Activated effector memory CD4-positive, alpha-beta T cell treated with Interleukin-2 at 50 U/mL for 16 hours (primary cell): ENCODE measurements around the gene ASXL3.

Experiments
- DNase-seq: peaks from one replicate; pipeline ENCODE4 v3.0.0-alpha.2; 2020

The ASXL3 gene

DNA sequence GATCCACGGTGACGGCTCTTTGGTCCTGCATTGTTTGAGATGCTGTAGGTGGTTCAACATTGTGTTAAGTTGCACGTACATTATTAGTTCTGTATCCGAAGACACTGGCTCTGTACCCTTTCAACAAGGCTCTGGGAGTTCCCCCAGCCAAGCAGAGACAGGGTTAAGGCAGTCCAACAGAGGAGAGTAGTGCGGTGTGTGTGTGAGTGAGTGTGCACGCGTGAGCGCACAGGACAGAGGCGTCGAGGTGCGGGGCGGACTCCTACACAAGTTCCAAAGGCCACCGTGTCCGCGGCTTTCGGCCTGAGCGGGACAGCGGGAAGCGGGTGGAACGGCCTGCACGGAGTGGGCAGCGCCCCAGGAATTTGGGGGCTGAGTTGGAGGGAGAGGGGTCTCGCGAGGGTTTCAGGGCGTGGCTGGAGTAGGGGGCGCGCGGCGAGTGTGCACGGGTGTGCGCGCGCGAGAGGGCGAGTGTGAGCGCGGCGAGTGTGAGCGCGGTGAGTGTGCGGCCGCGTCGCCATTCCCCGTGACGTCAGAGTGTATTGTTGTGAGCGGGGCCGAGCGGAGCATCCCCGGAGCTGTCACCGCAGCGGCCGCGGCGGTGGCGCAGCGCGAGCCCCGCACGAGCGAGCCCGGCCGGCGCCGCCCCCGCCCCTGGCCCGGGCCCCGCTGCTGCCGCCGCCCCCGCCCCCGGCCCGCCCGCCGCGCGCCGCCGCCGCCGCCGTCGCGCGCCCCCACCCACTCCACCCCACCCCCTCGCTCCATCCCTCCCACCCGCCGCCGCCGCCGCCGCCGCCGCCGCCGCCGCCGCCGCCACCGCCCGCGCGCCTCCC is at the start of gene ASXL3:
Gene ASXL3 (plus strand): TSS at position 535 of the 833 bp plus-strand sequence. CDS start 413 bp downstream, outside the sequence.
- DNase-seq, result no peak

DNA sequence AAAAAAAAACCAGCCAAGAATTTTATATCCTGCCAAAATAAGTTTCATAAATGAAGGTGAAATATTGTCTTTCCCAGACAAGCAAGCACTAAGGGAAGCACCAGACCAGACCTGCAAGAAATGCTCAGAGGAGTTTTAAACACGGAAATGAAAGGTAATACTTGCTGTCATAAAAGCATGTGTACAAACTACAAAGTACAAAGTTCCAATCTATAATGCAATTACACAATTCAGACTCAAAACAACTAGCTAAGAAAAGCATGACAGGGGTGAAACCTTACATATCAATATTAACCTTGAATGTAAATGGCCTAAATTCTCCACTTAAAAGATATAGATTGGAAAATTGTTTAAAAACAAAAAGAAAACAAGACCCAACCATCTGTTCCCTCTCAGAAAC is 45.0 kb upstream of the ASXL3 start:
- no peak for DNase-seq

DNA sequence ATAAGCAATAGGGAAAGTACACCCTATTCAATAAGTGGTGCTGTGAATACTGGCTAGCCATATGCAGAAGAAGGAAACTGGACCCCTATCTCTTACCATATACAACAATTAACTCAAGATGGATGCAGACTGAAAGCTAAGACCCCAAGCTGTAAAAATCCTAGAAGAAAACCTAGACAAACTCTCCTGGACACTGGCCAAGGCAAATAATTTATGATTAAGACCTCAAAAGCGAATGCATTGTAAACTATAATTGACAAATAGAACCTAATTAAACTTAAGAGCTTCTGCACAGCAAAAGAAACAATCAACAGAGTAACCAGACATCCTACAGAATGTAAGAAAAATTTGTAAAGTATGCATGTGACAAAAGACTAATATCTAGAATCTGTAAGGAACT is 41.1 kb upstream of the ASXL3 start:
- DNase-seq, result no peak

DNA sequence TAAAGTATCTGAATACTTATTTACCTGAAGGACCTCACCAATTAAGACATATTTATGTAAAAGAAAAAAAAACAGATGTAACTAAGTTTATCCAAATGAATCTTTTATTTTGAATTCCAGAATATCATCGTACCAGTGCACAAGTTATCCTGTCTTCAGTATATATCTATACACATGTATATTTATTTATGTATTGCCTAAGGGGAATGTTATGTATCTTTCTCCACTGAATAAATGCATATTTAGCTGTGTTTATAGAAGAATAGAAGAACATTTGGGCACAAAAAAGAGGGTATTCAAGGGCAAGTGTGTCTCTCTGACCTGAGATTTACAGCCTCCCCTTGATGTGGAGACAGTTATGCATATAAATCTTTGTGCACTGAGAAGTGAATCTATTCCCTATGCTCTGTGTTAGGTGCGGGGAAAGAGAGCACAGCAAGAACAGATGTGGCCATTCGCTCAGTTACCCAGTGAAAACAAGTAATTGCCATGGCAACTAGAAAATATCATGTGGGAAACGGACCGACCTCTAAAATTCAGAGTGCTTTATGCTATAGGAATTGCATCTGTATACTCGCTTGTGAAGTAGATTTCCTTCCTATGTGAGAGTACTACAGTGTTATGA is 39.5 kb upstream of the ASXL3 start:
- no peak for DNase-seq

DNA sequence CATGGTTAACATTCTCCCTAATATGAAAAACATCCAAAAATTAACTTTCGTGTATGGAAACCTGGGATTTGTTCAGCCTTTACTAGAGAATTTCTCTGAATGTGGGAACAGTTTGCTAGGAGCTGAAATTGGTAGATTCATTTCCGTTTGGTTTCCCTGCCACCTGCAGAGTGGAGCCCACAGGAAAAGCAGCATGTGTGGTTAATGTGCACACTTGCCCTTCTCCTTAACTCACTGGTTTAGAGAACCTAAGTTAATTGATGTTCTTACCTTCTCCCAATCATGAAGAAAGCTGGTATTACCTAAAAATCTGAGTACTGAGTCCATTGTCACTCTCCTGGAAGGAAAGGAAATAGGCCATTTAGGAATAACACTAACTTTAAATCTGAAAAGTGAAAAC is 37.6 kb upstream of the ASXL3 start:
- no peak for DNase-seq

DNA sequence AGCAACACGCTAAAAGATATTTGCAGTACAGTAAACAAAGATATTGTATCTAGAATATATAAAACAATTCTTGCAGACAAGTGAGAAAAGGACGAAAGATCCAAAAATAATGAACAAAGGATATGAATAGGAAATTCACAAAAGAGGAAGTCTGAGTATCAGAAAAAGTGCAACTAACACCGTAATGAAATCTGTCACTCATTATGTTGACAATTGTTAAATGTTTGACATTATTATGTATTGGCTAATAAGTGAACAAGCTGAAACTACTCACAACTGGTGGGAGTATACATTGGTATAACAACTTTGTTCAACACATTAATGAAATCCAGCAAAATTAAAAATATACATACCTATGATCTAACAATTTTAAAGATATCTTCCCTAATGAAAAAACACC is 36.7 kb upstream of the ASXL3 start:
- no peak for DNase-seq

DNA sequence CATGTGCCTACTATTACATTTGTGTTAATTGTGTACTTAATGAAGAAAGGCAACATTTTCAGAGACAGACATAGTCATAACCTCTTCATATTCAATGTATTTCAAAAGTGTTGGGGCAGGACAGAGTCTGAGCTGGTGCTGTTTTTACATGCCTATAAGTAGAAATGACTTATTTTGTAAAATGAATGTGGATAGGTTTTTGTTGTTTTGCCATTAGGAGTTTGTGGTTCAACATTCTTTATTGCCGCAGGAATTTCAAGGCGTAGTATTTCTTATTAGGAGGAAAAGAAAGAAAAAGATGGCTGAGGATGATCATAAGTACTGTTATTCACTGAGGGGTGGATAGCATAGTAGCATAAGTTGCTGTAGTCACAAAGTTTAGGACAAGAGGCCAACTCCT is 21.2 kb upstream of the ASXL3 start:
- DNase-seq, result no peak

DNA sequence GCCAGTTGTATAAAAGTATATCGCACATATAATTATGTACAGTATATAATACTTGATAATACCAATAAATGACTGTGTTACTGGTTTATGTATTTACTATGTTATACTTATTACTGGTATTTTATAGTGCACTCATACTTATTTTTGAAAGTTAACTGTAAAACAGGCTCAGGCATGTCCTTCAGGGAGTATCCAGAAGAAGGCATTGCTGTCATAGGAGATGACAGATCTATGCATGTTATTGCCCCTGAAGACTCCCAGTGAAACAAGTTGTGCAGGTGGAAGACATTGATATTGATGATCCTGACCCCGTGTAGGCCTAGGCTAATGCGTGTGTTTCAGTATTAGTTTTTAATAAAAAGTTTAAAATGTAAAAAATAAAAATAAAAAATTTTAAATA is 20.3 kb upstream of the ASXL3 start:
- DNase-seq, result no peak

DNA sequence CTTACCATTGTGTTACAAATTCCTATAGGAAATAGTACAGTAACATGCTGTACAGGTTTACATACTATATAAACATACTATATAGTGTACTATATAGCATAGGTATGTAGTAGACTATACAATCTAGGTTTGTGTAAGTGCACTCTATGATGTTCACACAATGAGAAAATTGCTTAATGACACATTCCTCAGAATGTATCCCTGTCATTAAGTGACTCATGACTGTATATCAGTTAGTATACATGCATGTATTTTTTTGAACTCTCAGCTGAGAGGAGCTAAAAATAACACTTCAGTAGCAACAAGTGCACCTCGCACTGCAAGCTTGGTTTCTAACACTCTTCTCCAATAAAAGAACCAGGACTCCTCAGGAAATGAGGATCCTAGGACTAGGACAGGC is 19.5 kb upstream of the ASXL3 start:
- no peak for DNase-seq

DNA sequence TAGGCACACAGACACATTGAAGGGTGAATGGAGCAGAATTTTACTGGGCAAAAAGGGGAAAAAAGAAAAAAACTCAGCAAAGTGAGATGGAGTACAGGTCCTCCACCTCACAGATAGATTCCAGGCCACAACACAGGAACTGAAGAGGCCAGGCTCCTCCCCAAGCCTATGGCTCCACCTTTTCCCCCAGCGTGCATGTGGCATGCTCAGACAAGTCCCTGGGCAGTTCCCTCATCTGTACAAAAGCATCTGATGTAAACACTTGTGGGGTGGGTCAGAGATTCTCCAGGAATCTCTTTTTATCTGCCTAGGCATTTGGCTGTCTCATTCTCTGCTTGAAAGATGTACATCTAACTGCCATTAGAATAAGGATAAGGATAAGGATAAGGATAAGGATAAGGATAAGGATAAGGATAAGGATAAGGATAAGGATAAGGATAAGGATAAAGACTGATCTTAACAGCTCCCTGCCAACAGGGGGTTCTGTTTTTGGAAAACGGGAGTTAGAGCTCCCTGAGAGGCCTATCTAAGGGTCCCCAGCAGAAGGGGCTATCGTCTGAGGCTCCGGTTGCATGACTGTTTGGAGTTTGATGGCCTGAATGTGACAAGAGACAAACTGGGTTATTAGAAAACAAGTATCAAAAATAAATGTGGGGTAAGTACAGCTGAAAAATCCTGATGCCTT is 17.2 kb upstream of the ASXL3 start:
- no peak for DNase-seq

DNA sequence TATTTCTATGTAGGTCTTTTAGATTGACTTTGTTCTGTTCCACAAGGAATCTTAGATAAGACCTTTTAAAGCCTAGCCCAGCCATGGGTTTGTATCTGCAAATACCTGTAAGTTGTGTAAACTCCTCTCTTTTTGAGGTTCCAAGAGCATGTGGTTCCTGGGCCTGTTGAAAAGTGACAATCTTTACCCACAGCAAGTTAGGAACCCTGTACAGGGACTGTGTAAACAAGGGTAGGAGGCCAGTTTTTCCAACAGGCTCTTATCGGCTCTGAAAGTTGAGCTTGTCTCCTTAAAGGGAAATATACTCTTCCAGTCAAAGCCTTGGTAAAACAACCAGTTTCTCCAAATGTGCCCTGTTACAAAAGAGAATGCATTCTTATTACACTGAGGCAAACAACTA is 15.3 kb upstream of the ASXL3 start:
- no peak for DNase-seq

DNA sequence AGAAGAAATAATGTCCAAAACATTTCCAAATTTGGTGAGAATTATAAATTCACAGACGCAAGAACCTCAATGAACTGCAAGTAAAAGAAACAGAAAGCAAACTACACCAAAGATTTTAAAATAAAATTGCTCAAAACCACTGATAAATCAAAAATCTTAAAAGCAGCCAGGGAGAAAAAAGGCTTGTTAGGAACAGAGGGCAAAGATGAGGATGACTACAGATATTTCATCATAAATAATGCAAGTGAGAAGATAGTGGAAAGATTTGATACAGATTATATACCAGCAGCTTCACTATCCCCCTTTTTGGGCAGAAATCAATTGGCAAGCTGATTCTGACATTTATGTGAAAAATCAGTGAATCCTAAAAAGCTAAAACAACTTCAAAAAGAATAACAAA is 10.3 kb upstream of the ASXL3 start:
- no peak for DNase-seq

DNA sequence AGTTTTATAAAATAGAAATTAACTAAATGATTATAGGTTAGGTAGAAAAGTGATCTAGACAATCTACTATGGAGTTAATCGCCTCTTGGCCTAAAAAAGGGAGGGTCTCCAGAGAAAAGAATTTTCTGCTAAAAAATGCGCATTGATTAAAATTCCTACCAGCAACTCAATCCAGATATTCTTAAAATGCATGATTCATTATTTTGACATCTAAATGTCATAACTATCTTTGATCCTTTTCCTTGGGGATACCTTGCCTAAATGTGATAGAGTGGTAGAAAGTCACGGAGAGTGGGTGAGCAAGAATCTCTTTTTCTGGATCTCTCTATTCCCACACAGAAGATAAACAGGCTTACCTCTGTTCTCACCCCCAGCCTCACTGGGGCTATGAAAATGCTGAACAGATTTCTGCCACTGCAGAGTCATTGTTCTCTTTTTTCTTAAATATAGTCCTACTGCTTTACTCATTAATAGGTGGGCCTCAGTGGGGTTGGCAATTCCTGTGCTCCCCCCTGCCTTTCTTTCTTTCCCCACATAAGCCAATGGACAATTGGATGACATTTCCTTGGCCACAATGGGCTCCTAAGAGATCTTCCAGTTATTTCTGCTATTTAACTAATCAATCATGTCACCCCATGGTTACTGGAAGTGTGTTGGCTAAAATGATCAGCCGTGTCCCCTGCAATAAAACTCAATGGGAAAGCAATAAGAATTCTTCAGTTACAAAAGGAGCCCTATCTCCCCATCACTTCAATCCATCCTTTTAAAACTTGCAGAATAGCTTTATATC is 5.8 kb upstream of the ASXL3 start:
- DNase-seq, result no peak

DNA sequence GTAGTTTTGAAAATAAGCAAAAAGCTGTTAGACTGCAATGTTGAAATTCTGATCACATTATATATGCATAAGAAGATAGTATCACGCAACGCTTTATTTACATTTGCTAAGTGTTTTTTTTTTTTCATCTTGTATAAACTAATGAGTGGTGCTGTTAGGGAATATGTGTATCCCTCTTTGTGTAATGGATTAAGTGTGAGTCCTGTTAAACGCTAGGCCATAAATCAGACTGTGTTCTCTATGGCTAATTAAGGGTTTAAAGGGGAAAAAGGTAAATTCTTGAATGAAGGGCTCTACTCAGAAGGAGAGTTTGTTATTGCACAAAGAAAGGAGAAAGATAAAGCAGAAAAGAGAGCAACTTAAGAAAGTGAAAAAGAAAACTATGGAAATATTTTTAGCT is 4.8 kb upstream of the ASXL3 start:
- no peak for DNase-seq

DNA sequence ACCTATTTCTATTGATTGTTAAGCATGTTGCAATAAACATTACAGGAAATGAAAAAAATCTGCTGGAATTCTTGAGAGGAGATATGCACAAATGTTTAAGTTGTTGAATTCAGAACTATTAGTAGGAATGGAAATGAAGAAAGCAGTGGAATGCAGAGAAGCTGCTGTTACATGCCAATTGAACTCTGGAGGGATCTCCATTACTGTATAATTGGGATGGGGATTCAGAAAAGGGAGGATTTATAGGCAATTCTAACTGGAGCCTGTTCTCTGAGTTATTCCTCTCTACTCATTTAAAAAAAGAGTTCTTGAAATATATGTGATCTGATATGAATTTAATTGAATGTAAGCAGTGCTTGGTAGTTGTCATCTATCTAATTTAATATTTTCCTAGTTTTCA is 2.6 kb upstream of the ASXL3 start:
- DNase-seq, result no peak

DNA sequence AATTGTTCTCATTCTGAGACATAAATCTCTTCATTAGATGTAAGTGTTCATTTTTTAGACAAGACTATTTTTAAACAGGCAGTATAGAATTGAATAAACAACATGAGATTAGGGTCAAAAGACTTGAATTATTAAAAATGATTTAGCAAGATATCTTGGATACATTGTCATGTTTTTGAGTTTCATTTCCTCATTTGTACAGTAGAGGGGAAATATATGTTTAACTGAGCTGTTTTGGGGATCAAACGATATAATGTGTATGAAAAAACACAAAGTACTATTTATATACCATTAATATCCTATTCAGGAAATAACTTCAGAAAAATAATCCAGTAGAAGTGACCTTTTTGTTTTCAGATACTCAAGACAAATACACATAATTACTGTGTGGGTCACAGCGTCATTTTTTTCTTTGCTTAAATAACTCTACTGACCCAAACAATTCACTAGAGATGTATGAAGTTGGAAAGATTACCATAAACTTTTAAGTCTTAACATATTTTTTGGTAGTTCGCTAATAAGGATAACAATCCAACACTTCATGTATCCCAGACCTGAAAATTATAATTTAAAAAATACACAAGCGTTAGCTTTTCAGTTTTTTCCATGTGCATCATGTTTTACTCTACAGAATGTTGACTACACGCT is 896 bp upstream of the ASXL3 start:
- DNase-seq, result no peak

DNA sequence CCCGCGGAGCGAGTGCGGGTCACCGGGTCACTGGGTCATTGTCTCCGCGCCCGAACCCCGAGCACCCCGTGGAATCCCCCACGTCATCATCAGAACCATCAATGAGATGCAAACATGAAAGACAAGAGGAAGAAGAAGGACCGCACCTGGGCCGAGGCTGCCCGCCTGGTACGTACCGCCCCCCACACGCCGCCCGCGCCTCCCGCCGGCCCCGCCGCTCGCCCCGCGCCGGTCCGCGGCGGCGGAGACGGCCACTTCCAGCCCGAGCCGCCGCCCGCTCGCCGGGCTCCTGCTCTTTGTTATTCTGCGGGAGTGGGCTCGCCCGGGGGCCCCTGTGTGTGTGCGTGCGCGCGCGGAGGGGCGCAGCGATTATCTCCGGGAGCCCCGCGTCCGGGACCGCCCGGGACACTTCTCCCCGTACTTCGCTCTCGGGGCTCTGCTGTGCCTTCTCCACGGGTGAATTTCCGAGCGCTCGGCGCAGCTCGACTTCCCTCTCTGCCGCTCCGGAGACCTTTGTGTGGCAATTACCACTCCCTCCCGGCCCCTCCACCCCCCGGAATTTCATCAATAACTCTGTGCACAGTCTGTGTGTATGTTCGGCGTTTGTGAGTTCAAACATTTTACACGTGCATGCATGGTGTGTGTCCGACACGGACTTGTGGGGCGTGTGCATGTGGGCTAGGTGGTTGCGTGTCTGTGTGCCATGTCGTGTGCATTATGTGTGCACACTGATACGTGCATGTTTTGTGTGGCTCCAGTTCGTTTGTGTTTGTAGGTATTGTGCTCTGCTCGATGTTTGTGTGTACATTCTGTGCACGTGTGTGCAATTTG is 714 bp downstream of the ASXL3 start:
- no peak for DNase-seq

DNA sequence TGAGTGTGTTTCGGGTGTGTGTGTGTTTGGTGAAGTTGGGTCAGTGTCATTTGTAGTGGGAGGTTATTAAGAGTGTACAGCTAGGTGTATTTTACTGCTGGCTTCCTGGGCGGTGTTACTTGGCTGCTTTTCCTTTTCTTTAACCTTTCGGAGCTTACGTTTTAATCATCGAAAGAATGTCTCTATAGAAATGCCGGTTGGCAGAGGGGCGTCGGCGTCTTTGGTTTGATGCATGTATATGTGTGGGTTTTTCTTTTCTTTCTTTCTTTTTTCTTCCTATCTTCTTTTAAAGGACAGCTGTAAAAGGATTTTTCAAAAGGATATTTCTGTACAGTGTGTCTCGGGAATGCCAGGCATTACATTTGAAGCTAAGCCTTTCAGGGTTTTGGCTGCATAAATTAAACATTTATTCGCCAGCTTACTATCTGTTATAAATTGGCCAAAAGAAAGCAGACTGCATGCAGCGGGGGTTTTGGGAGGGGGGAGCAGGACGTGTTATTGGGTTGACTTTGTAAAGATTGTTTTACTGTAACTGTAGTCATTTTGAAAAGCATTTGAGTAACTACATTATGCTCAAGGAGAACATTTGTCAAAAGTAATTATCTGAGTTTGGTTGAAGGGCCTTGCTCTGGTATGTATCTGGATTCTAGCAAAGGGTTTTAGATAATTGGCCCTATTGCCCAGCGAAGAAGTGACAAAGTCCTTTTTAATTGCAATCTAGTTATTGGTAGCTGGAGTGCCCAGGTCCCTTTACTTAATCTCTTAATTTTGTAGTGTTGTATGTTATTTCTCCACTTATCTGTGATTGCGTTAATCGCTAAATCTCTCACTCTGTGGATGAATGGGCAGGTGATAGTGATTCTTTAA is 1.6 kb downstream of the ASXL3 start:
- no peak for DNase-seq

DNA sequence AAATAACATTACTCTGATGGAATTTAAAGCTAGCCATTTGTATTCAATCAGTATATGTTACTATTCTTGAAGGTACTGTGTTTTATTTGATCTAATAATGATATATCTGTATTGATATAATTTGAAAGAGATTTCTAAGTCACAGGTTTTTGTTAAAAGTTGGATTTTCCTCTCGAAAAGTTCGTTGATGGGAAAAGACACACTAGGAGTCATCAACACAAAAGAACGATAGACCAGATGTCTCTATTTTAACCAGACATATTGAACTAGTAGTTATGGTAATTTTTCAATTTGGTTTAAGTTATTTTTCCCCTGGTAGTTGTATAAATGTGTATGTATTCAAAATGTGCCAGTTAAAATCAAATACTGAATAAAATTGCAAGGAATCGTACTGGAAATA is 2.5 kb downstream of the ASXL3 start:
- no peak for DNase-seq

DNA sequence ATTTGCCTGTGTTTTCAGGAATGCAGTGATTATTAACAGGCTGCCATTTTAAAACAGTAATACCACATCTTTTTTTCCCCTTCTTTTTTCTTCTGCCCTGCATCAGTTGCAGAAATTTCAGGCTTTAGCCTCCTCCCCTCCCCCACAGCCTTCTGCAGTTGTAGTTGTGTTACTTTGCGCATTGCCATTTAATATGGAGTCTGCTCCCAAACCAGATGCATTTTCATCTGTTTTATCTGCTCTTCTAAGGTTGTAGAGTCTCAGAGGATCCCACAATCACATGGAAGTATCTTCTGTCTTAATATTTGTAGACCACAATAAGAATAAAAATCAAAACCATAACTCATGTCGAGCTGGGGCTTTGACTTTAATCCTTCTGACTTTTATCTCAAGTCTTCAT is 3.8 kb downstream of the ASXL3 start:
- DNase-seq, result no peak

DNA sequence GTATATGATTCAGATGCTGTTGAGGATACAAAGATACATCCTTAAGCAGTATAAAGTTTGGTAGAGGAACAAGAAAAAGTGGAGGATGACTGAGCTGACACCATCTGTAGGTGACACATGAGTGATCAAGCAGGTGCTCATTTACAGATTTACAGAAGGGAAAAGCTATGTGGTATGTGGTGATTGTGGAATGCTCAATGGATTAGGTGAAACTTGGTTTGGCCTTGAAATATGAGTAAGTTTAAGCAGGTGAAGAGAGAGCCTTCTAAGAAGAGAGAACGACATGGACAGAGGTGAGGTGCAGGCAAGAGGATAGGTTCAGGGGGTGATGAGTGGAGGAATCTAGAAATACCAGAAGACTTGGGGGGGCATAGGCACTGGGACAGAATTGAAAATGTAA is 5.9 kb downstream of the ASXL3 start:
- no peak for DNase-seq
